GM18499 (cell line): ENCODE measurements around the gene ARHGAP45.
"Not testable (repeated sequence)": the region's sequence is repeated elsewhere in the genome, so short reads cannot be mapped to it uniquely, and the experiment has no call there.

Experiments used
- ATAC-seq: cut with Tn5 transposase; IDR thresholded peaks from one replicate; pipeline ENCODE4 v1.9.1; 2021; ENCODE audit warnings: moderate number of reproducible peaks; ENCODE audit not compliant: insufficient read depth, unreplicated experiment

ARHGAP45 gene

DNA sequence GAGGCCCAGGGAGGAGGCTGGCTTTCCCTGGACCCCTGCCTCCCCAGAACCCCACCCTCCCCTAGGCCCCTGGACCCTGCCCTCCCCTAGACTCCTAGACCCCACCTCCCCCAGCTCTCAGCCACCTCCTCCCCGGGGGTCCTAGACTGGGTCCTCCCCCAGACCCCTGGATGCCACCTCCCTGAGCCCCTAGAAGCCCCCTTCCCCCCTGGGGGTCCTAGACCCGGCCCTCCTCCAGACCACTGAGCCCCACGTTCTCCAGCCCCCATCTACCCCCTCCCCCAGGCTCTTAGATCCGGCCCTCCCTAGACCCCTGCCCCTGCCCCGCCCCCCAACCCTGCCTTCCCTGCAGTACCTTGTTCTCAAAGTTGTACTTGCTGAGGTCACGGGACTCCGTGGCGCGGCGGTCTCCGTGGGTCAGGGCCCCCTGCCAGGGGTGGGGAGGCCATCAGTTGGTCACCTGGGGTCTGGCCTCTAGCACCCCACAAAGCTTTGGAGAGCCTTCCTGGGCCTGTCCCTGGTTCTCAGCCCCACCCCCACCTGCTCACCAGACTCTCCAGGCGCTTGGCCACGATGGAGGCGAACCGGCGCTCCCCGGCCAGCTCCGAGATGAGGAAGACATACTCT is 44.8 kb downstream of the ARHGAP45 start:
- no peak for ATAC-seq

DNA sequence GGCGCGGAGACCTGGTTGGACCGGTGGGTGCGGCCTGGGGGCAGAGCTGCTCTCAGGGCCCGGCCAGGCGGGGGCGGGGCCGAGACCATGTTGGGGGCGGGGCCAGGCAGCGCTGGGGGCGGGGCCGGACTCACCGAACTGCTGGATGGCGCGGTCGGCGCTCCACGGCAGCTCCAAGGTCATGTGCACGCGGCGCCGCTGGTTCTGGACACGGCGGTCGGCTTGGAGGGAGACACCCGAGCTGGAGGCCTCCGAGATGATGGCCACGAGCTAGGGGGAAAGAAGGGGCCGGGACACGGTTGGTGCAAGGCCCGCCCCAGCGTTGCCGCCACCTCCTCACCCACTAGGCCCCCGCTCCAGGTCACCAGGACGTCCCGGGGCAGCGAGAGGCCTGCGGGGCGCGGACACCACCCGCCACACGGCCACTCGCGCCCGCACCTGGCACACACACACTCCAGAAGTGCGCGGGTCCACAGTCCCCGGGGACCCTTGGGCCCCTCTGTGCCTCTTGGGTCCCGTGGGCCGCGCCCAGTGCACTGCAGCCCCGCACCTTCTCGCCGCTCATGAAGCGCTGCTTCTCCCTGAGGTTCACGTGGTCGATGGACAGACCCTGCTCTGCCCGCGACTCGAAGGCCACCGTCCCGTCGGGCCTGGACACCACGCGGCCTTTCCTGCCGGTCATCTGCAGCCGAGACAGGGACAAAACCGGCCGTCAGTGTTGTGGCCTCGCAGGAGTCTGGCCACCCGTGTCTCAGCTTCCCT is 45.5 kb downstream of the ARHGAP45 start:
- no peak for ATAC-seq

DNA sequence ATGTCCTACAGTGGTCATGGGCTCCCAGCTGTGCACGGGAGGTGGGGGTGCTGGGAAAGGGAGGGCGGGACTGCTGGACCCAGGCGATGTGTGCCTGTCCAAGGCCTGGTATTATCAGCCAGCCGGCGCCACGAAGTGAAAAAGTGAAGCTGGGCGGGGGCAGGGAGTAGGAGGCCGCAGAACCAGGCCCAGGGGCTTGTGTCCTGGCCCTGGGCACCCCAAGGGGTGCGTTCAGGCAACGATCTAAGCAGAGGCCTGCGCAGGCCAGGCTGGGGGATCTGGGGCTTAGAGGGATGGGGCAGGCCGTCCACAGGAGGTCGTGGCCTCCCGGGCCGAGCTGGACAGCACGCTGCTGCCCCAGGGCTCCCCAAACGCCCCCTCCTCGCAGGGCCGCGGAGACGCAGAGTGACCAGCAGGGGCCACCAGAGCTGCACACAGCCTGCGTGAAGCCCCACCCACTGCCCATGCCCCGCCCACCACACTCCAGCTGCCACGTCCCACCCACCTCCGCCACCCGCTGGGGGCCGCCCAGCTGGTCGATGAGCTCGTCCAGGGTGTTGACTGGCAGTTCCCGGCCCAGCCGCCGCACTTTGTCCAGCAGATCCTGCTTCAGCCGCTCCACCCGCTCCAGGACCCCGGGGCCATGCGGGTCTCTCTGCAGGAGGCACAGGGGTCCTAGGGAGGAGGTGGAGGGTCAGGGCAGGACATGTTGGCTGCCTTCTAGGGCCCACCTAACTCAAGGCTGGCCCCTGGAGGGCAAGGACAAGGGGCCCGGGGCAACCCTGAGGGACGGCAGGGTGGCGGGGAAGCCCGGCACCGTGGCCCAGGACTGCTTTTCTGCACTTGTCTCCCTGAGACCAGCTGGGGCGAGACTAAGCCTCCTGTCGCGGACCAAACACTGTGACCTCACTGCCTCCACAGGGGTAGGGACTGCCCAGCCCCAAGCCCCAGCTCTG is 46.3 kb downstream of the ARHGAP45 start:
- no peak for ATAC-seq

DNA sequence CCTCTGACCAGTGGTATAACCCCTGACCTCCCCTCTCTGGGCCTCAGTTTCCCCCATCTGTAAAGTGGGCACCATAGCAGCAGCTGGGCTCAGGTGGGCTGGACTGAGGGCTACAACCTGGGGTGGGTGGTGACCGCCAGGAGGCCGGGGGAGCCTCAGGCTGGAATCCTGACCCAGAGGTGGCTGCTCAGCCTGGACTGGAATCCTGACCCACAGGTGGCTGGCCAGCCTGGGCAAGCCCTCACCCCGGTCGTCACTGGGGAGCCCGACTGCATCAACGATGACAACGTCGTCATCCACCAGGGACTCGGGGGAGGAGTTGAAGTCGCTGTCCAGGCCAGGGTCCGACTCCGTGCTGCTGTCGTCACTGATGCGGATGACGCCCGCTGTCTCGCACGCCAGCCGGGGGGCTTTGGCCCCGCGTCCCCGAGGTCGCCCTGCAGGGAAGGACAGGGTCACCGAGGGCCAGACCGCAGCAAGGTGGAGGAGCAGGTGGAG is 47.1 kb downstream of the ARHGAP45 start:
- no peak for ATAC-seq

DNA sequence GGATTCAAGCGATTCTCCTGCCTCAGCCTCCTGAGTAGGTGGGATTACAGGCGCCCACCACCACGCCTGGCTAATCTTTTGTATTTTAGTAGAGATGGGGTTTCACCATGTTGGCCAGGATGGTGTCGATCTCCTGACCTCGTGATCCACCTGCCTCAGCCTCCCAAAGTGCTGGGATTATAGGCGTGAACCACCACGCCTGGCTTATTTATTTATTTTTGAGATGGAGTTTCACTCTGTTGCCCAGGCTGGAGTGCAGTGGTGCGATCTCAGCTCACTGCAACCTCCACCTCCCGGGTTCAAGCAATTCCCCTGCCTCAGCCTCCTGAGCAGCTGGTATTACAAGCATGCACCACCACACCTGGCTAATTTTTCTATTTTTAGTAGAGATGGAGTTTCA is 47.8 kb downstream of the ARHGAP45 start:
- not testable (repeated sequence) for ATAC-seq

DNA sequence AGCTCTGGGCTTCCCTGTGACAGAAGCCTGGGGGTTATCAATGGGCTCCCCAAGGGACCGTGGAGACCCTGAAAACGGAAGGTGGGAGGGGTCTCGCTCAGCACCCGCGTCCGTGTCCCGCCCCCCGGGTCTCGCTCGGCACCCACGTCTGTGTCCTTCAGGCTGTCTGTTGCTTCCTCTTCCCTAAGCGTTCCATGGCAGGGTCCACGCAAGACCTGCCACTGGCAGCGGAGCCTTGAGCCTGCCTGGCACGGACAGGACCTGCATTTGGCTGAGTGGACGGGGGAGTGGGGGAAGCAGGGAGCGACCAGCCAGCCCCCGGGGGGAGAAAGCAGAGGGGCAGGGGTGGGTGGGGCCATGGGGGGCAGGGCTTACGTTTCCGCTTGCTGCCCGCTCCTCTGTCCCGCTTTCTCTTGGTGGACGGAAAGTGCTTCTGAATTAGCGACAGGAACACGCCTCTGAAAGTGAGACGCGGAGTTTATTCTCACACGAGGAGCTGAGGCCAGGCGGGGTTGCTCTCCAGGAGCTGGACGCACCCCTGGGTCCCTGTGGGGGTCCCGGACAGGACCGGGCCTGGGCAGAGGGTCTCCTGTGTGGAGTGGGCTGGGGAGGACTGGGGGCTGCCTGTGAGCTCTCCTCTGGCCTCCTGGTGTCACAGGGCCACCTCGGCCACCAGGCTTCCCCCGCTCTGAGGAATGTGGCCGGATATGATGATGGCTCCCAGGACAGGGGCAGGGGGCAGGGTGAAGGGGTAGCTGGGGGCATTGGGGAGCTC is 48.9 kb downstream of the ARHGAP45 start:
- no peak for ATAC-seq

DNA sequence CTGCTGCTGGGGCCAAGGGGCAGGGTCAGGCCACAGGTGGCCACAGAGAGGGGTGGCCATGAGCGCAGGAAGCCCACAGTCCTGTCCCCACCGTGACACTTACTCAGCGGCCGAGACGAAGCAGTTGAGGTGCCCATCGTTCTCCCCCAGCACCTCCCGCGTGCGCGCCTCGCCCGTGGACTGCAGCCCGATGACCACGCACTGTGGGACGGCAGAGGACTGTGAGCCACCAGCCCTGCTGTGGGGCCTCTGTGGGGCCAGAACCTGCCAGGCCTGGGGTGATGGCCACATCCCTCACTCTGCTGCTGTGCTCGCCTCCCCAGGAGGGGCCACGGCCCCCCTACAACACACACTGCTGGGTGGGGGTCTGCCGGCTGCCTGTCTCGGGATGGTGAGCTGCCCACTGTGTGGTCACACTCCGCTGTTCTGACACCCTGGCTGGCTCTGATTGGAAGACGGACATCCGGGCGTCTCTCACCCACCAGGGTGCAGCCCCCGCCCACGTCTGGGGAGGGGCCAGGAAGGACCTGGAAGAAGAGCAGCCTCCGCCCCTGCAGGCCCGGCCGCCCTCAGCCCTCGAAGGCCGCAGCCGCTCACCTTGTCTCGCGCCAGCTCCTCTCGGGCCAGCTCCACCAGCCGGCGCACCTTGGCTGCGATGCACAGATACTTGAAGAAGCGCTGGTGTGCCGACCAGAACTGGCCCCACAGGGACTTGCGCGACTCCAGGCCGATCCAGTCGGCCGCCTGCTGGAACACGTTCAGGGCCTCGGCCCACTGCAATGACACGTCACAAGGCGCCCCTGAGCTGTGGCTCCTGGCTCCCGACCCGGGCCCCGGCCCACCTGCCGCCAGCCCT is 50.0 kb downstream of the ARHGAP45 start:
- no peak for ATAC-seq

DNA sequence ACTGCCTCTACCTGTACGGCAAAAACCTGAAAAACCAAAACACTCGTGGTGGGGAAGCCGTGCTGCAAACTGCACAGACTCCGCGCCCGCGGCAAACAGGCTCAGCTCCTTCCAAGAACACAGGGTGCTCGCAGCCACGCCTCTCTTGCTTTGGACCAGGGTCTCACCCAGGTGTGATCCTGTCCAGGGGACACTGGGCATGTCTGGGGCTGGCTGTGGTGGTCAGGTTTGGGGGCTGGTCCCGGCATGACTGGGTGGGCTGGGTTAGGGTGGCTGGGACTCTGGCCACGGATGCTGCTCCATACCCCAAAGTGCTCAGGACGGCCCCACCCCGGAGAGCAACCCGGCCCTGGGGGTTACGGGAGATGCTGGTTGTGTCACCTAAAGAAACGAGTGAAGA is 50.7 kb downstream of the ARHGAP45 start:
- ATAC-seq, result no peak

DNA sequence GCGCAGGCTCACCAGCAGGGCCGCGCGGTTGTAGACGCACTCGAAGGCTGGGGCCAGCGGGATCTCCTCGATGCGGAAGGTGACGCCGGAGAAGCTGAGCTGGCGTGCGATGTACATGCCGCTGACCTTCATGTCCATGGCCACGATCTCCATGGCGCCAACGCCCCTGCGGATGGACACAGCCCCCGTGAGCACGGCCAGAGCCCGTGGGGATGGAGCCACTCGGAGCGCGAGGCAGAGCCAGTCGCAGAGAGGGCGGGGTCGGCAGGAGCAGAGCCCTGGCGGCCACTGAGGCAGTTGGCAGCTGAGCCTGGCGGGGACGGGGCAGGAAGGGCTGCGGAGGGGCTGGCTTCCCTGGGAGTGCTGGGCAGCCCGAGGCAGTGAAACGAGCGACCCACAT is 52.0 kb downstream of the ARHGAP45 start:
- ATAC-seq, result no peak

DNA sequence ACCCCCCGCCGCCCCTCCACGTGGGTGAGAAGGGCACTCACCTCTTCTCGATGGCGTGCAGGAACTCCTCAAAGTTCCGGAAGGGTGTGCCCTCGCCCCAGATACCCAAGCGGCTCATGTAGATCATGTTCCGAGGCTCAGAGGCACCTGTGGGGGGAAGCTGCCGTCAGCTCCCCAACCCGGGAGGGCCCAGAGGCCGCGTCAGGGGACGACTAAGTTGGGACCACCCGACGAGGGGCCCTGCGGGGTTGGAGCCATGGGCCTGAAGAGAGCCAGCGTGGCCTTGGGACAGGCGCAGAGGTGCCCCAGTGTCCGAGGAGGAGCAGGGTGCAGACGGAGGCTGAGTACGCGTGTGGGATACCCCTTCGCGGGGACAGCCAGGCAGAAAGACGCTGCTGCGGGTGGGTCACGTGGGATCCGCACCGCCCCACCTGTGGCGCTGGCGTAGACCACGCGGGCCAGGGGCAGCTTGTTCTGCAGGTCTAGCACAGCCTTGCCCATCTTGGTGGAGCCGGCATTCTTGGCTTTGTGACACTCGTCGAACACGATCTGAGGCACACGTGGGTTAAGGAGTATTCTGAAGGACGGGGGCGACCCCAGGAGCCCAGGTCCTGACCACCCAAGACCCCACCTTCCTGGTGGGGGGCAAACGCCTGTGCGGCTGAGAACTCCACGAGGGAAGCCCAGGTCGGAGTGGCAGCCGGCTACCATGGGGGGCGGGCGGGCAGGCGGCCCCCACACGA is 52.7 kb downstream of the ARHGAP45 start:
- ATAC-seq, result no peak

DNA sequence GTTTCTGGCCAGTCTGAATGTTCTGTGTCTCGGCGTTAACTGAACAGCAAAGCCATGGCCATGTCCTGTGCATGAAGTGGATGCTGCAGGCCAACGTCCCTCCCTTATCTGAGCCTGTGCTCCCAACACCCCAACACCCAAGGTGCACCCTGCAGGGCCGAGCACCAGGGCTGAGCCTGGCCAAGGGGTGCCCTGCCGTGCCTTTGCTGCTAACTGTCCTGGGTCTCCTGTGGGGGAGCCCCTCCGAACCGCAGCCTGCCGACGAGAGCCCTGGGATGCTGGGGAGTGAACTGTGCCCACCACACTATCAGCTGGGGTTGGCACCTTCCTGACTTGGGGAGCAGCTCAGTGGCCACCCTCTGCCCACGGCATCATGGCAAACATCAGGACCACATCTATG is 54.4 kb downstream of the ARHGAP45 start:
- no peak for ATAC-seq

DNA sequence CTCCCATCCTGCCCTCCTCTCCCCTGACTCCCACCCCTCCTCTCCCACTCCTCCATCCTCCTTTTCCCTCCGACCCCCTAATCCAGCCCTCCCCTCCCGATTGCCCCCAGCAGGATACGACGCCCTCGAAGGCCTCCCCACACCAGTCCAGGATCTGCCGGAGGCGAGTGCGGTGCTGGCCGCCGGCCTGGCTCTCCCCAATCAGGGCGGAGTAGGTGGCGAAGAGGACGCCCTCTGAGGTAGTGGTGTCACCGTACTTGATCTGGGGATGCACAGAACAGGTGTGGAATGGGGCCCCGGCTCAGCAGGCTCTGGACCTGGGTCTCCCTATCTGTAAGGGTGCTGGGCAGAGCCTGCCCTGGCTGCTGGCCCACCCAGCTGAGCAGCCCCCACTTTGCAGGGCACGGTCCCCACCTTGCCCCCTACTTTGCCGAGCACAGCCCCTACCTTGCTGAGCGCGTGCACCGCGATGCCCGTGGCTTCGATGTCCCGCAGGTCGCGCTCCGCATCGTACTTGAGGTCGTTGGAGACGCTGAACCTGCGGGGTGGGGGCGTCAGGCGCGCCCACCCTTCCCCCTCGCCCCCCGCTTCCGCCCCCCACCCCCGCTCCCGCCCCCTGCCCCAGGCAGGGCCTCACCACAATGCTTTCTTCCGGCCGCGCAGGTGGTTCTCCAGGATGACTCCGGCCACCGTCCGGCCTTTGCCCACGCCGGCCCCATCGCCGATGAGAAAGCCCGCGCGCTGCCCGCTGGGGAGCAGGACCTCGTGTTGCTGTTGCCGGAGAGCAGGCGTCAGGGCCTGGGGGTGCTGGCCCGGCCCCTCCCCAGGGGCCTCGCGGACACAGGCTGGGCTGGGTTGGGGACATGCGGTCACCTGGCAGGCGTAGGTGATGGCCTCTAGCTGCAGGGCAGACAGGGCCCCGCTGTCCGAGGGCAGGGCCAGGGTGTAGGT is 55.3 kb downstream of the ARHGAP45 start:
- no peak for ATAC-seq

DNA sequence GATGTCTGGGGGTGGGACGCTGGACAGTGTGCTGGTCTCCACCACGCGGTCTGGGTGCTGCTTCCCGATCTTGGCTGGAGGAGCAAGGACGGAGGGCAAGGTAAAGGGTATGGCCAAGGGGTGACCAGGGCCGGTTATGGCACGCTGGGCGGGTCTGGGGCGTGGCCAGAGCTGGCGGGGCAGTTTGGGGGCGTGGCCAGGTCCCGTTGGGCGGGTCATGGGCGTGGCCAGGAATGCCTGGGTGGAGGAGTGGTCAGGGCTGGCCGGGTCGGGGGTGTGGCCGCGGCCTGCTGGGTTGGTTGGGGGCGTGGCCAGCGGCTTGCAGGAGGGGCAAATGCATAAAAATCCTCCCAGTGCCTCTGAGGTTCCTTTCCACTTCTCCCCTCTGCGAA is 56.0 kb downstream of the ARHGAP45 start:
- ATAC-seq, result no peak

DNA sequence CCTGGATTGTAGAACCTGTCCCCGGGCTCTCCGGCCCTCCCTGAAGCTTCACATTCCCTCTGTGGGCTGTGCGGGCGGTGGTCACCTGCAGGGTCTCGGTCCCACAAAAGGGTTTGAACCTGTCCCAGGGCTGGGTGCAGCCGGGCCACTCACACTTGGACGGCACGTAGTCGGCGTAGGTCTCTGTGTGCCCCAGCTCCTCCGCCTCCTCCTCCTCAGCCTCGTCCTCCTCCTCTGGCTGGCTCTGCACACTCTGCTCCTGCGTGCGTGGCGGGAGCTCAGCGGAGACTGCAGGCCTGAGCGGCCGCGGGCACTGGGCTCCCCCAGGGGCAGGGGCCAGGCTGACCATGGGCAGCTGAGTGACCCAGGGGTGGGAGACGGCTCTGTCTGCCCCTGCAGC is 56.4 kb downstream of the ARHGAP45 start:
- no peak for ATAC-seq

DNA sequence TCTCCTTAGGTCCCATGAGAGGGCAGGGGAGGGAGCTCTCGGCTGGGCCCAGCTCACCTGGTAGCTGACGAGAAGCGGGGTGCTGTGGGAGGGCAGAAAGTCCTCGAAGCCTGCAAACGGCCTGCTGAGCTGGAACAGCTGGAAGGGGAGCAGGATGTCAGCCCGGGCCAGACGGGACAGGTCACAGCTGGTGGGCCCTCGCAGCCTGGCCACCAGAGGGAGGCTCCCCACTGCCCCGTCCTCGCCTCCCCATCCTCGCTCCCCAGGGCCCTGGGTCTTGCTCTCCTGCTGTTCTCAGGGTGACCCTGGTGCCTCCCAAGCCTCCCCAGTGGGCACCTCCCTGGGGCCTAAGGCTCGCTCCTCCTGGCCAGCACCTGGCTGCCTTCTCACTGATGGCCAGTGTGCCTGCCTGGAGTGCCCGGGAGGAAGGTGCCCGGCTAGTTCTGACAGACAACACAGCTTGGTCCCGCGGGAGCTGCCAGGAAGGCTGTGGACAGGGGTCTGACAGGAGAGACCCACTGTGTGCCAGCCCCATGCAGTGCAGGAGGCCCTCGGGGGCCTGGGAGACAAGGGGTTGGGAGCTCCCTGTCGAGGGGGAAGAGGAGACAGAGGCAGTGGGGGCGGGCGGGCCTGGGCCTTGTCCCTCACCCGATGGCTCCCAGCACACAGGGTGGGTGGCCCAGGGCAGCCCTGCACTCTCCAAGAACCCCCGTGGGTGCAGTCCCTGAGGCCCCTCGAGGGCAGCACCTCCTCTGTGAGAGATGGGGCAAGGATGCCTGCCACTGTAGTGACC is 57.1 kb downstream of the ARHGAP45 start:
- no peak for ATAC-seq

DNA sequence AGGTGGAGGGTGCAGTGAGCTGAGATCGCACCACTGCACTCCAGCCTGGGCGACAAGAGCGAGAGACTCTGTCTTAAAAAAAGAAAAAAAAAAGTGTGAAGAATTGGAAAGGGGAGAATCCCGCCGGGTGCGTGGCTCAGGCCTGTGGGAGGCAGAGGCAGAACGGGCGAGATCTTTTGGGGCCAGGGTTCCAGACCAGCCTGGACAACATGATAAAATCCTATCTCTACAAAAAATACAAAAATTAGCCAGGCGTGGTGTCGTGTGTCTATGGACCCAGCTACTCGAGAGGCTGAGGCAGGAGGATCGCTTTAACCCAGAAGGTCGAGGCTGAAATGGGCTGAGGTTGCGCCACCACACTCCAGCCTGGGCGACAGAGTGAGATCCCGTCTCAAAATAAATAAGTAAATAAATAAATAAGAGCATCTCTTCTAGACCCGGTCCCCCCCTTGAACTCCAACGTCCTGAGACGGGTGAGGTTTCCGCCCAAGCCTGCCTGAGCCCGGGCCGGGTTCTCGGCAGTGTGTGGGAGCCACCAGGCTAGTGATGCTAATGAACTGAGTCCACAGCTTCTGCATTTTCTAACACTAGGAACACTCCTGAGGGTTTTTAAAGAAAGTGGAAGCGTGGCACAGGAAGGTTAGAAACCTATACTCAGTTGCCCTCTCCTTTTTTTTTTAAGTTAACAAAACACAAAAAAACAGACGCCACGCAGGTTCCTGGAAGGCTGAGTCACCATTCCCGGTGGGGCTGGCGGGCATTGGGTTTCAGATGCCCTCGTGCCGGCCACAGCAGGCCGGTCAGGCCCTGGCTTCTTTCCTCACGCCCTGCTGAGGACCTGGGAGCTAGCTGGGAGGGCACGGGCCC is 58.9 kb downstream of the ARHGAP45 start:
- ATAC-seq, result no peak
